NCI-H2081 (cell line): ENCODE measurements around the gene FTCD.
"Not testable (repeated sequence)": the region's sequence is repeated elsewhere in the genome, so short reads cannot be mapped to it uniquely, and the experiment has no call there.

Source experiments
- DNase-seq, 2 experiments: peaks; one replicate each; lab custom pipeline; 2025; lab: John Stamatoyannopoulos, UW

The FTCD gene

DNA sequence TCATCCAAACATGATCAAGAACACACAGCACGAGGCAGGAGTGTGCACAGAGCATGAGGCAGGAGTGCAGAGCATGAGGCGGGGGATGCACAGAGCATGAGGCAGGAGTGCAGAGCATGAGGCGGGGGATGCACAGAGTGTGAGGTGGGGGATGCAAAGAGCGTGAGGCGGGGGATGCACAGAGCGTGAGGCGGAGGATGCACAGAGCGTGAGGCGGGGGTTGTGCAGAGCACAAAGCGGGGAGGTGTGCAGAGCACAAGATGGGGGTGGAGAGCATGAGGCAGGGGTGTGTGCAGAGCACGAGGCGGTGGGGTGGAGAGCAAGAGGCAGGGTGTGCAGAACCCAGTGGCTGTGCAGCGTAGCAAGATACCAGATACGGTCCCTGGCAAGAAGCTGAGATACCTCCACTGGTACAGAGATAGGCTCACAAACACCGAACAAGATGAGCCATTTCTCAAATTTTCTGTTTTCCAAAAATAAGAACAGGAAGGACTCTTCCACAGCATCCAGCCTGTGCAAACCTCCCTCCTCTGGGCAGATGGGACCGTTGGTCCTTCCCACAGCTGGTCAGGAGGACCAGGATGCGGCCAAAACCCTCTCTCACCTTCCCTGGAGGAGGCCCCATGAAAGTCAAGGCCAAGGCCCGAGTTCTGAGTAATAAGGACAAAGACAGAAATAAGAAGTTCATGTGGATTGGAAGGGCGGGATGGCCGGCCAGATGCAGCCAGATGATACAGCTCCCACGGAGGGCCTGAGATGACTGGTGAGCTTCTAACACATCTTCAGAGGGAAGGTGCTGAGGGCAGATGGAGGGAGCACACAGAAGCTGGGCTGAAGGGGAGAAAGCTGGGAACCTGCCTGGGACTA lies 16.9 kb upstream of the FTCD start:
- no peak for DNase-seq

GRCh38 chr21:46171585-46171984 lies 16.2 kb upstream of the FTCD start:
- no peak for DNase-seq

DNA sequence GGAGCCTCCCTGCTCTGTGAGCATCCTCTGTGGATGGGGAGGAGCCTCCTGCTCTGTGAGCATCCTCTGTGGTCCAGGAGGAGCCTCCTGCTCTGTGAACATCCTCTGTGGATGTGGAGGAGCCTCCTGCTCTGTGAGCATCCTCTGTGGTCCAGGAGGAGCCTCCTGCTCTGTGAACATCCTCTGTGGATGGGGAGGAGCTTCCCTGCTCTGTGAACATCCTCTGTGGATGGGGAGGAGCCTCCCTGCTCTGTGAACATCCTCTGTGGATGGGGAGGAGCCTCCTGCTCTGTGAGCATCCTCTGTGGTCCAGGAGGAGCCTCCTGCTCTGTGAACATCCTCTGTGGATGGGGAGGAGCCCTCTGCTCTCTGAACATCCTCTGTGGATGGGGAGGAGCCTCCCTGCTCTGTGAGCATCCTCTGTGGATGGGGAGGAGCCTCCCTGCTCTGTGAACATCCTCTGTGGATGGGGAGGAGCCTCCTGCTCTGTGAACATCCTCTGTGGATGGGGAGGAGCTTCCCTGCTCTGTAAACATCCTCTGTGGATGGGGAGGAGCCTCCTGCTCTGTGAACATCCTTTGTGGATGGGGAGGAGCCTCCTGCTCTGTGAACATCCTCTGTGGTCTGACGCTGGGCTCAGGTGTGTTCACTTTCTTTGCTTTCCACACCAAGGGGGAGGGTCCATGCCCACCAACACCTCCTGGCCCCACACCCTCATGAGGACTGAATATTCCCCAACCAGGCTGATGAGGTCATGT lies 15.2 kb upstream of the FTCD start:
- DNase-seq = not testable (repeated sequence)

DNA sequence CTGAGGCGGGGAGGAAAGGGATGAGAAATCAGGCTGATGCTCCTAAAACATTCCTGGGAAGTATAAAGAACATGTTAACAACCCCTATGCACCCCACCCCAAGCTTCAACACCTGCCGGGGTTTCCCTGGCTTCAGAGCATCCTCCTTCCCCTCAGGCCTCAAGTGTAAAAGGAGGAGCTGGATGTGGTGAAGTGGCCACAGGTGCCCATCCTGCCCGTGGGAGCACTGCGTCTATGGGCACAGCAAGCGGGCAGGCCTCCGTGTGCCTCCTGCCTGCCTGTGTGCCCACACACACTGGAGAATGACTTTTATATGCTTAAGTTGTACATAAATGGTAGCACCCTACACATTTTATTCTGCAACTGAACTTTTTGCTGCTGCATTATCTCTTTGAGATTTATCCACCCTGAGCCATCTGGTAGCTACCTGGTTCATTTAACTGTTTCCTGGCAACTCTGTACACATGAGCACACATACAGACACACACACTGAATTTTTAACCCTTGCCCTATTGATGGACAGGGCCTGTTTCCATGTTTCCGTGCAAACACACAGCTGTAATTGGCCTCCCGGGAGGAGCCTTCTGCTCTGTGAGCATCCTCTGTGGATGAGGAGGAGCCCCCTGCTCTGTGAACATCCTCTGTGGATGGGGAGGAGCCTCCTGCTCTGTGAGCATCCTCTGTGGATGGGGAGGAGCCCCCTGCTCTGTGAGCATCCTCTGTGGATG lies 13.4 kb upstream of the FTCD start:
- no peak for DNase-seq

- DNase-seq = no peak
Measured at GRCh38 chr21:46168238-46168637, 12.9 kb upstream of the FTCD start.

DNA sequence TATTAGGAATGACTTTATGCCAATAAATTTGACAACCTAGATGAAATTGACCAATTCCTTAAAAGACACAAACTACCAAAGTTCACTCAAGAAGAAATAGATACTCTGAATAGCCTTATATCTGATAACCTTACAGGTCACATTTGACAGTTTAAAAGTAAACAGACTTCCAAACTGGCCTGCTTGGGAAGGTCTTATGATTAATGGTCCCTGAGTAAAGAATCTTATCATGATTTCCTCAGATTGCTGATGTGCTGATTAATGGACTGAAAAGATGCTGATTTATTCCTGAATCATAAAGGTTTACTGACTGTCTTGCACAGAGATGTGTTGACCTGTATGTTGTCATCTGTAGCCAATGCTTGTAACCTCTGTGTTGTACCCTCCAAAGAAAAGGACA lies 9.7 kb upstream of the FTCD start:
- no peak for DNase-seq

GRCh38 chr21:46163380-46163779 lies 8.0 kb upstream of the FTCD start:
- no peak for DNase-seq

- no peak for DNase-seq
Measured at GRCh38 chr21:46161633-46162592, 6.5 kb upstream of the FTCD start.

DNA sequence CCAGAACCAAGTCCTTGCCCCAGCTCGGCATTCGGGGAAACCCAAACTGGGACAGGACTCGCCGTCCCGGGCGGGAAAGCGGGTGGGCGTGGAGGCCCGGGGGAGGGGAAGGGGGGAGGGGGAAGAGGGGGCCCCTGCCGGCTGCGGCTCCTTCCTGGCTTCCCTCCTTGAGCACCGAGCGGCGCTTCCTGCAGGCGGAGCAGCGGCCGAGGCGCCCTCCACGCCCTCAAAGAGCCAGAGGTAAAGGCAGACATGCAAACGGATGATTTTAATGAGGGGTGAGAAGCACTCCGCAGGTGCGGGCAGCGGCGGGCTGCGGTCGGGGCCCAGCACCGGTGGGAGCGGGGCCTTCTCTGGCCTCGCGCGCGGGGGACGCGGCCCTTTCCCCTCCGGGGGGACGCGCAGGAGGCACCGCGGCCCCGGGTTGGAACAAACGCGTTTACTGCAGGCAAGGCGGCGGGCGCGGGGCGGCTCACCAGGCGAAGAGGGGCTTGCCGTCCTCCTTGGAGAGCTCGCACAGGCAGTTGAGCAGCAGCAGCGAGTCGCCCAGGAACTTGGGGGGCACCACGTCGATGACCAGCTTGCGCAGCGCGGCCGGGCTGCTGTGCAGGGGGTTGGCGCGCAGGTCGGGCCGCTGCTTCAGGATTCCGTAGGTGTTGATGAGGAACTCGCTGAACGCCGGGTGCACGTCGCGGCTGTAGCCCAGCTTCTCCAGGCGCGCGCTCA lies 5.7 kb upstream of the FTCD start:
- no peak for DNase-seq

DNA sequence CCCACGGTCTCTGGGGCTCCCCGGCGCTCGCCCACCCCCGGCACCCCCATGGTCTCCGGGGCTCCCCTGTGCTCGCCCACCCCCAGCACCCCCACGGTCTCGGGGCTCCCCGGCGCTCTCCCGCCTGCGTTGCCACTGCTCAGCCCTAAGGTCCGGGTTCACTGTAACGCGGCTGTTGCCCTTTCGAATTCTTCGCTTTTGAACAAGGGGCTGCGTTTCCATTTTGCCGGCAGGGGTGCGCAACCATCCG lies 5.2 kb upstream of the FTCD start:
- no peak for DNase-seq

GRCh38 chr21:46159841-46160656 lies 4.7 kb upstream of the FTCD start:
- DNase-seq = no peak

GRCh38 chr21:46159390-46159789 lies 4.0 kb upstream of the FTCD start:
- no peak for DNase-seq

- no peak for DNase-seq
Measured at GRCh38 chr21:46158666-46159300, 3.4 kb upstream of the FTCD start.

- DNase-seq = no peak
Measured at GRCh38 chr21:46157987-46158451, 2.6 kb upstream of the FTCD start.

- DNase-seq = no peak
Measured at GRCh38 chr21:46157396-46157986, 2.1 kb upstream of the FTCD start.

DNA sequence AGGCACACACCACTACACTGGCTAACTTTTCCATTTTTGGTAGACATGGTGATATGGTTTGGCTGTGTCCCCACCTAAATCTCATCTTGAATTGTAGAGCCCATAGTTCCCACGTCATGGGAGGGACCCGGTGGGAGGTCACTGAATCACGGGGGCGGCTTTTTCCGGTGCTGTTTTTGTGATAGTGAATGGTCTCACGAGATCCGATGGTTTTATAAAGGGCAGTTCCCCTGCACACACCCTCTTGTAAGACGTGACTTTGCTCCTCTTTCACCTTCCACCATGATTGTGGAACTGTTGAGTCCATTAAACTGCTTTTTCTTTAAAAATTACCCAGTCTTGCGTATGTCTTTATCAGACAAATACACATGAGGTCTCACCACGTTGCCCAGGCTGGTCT lies 1.3 kb upstream of the FTCD start:
- no peak for DNase-seq

GRCh38 chr21:46156378-46156645 lies 933 bp upstream of the FTCD start:
- DNase-seq = no peak

DNA sequence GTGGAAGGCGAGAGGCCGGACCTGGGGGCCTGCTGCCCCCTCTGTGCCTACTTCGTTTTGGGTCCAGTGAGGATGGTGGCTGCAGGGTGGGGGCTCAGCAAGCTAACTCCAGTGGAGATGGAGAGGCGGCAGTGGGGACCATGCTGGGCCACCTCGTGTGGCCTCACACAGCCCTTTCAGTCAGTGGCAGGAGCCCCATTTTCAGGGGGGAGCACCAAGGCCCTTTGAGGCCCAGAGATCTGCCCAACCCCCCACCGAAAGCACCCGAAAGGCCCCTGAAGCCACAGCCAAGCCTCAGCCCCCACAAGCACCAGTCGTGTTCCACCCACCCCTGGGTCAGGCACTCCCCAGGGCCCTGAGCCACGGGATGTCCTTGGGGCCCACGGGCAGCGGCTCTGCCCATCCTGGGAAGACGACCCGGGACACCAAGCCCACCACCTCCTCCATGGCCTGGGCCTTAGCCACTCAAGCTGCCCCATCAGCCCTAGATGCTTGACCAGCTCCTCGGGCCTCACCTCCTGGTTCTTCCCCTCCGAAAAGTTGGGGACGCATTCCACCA lies 345 bp downstream of the FTCD start:
- no peak for DNase-seq
